SH-SY5Y (cell line): ENCODE data around the gene LRRFIP1.
A peak's percentile ranks its signal among the peaks of the same experiment; 100 is the strongest.

Source experiments
- GATA2 ChIP-seq: IDR thresholded peaks from 2 replicates; pipeline ENCODE4 v1.6.1; 2011; ENCODE audit warnings: mild to moderate bottlenecking, low read depth, low read length
- GATA3 ChIP-seq: IDR thresholded peaks from 2 replicates; pipeline ENCODE4 v1.6.1; 2011; ENCODE audit warnings: low read depth, mild to moderate bottlenecking, low read length, moderate library complexity

Gene LRRFIP1

DNA sequence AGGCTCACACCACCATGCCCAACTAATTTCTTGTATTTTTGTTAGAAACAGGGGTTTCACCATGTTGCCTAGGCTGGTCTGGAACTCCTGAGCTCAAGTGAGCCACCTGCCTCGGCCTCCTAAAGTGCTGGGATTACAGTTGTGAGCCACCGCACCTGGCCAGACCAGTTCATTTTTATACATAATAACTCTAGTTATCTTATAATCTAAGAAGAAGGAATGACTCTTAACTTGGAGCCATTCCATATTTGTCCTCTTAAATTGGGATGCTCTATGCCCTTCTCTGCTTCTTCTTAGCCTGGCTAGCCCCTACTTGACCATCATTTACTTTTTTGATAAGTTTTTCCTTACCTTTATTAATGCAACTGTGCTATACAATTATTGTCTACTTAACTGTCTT is 174.1 kb downstream of the LRRFIP1 start:
- TF ChIP-seq GATA3 (no peak), GATA2 (no peak)

- TF ChIP-seq GATA2: no peak
- TF ChIP-seq GATA3: no peak
Observed at GRCh38 chr2:237806334-237806733, 178.9 kb downstream of the LRRFIP1 start.

DNA sequence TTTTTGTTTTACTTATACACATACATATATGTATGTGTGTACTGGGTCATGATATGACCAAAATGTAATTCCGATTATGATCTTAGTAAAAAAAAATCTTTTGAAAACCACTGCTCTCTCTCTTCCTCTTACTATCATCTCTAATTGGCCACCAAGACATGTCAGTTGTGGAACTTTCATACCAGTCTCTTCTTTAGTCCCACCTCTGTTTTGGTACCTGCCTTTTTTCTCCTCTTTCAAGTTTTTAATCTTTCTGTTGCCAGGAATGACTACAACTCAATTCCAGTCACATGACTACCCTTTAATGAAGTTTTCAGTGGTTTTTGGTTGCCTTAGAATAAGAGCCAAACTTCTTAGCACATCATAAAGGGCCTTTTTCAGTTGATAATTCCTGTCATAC is 188.2 kb downstream of the LRRFIP1 start:
- no peak for TF ChIP-seq GATA3
- TF ChIP-seq GATA2: no peak

DNA sequence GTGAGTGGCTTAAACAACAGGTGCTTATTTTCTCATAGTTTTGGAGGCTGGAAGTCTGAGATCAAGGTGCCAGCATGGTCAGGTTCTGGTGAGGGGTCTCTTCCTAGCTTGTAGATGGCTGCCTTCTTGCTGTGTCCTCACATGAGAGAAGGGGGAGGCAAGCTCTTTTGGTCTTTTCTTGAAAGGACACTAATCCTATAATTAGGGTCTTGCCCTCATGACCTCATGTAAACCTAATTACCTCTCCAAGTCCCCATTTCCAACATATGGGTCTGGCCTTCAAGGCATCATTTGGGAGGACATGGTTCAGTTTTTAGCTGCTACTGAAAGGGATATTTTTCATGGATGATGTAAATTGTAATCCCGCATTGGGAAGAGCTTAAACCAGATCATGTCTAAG is 189.1 kb downstream of the LRRFIP1 start:
- no peak for TF ChIP-seq GATA3
- no peak for TF ChIP-seq GATA2

- TF ChIP-seq GATA2 (peak; percentile 77), GATA3 (peak; percentile 89)
Observed at GRCh38 chr2:237818066-237818473, 190.7 kb downstream of the LRRFIP1 start.

GRCh38 chr2:237819231-237819630 is 191.8 kb downstream of the LRRFIP1 start:
- no peak for TF ChIP-seq GATA2
- TF ChIP-seq GATA3: no peak

GRCh38 chr2:237820421-237820820 is 193.0 kb downstream of the LRRFIP1 start:
- TF ChIP-seq GATA3: no peak
- TF ChIP-seq GATA2: no peak

DNA sequence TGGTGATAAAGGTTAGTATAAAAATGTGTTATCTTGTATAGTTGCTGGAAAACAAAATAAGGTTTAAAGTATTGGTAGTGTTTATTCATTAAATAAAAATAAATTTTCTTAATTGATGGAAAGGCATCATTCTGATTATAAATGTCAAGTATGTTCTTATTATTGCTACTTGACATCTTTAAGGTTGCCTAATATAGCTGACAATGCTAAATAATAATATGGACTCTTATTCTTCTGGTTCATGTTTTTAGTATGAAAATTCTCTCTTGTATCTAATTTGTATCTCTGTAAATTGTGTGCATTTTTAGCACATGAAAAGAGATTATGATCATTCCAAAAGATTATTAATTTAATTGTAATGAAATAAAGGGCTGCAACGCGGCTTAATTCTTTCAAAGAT is 196.2 kb downstream of the LRRFIP1 start:
- TF ChIP-seq GATA3 (no peak), GATA2 (no peak)

GRCh38 chr2:237824085-237824484 is 196.7 kb downstream of the LRRFIP1 start:
- no peak for TF ChIP-seq GATA2
- TF ChIP-seq GATA3: no peak

- TF ChIP-seq GATA2: no peak
- no peak for TF ChIP-seq GATA3
Observed at GRCh38 chr2:237827421-237827987, 200.1 kb downstream of the LRRFIP1 start.
